ENCODE measurements around the gene HDGFL3. TPM values are rescaled to one million over a fixed set of nuclear protein-coding genes. Genes with fewer than 3 reads are reported as not detected.

Gene HDGFL3
- total and polyA plus RNA-seq, 9 of the 15 experiments (the other 6 are each of a cell fraction or from before 2014, with no cell fraction given), result 6.7 to 42.0 (median 31.4) TPM

- TF ChIP-seq ZNF740 (CRISPR knock-in tag; IDR thresholded peaks at IDR 0.05) (peak; percentile 32; the same call in 1 of the 2 replicates), ZNF740 (tag; IDR thresholded peaks at IDR 0.05) (no peak), ZNF695 (CRISPR knock-in tag; IDR thresholded peaks at IDR 0.05) (no peak), ZNF589 (CRISPR knock-in tag; IDR thresholded peaks at IDR 0.05; ENCODE audit: low read depth) (0 out of 2 replicates have a peak, but pooled peaks have one; percentile 35), TFE3 (CRISPR knock-in tag; IDR thresholded peaks at IDR 0.05) (no peak), KDM5B (IDR thresholded peaks at IDR 0.05; ENCODE audit: insufficient replicate concordance, low read depth, low read length) (no peak), GTF3C2 (IDR thresholded peaks at IDR 0.05; ENCODE audit: borderline replicate concordance, extremely low read depth, insufficient read length) (no peak), TAL1 (IDR thresholded peaks at IDR 0.05) (no peak), FOXP1 (CRISPR knock-in tag; IDR thresholded peaks at IDR 0.05) (peak; percentile 56; the same call in 1 of the 2 replicates), ZNF639 (CRISPR knock-in tag; conservative IDR thresholded peaks at IDR 0.05 in 1 of 2, IDR thresholded peaks at IDR 0.05 in 1 of 2) (no peak), BCOR (IDR thresholded peaks at IDR 0.05) (no peak; the same call in 1 of the 2 replicates), ZNF408 (CRISPR knock-in tag; IDR thresholded peaks at IDR 0.05; ENCODE audit: low read depth) (no peak), TCF3 (CRISPR knock-in tag; IDR thresholded peaks at IDR 0.05) (peak; percentile 53; the same call in 1 of the 2 replicates), BHLHE40 (IDR thresholded peaks at IDR 0.05; ENCODE audit: low read length) (no peak), CXXC5 (CRISPR knock-in tag; IDR thresholded peaks at IDR 0.05) (peak; percentile 43), ZNF384 (IDR thresholded peaks at IDR 0.05; ENCODE audit: low read depth, low read length) (no peak), SPI1 (IDR thresholded peaks at IDR 0.05; ENCODE audit: borderline replicate concordance, low read depth, low read length) (no peak; the same call in 1 of the 2 replicates), ZKSCAN1 (IDR thresholded peaks at IDR 0.05; ENCODE audit: low read depth, low read length) (peak; percentile 90; the same call in 1 of the 2 replicates), ZNF324 (CRISPR knock-in tag; IDR thresholded peaks at IDR 0.05) (no peak), POU5F1 (IDR thresholded peaks at IDR 0.05; ENCODE audit: borderline replicate concordance, low read depth, low read length, partially characterized antibody) (no peak)
Observed at GRCh38 chr15:83108266-83109219, 99.1 kb downstream of the HDGFL3 start (continued).
